Peyer's patch (tissue), 4 donors: ENCODE measurements around the gene RNF38. TPM values are rescaled to one million over a fixed set of nuclear protein-coding genes. Genes with fewer than 3 reads are reported as not detected.

Experiments
- DNase-seq, 3 donors: peaks; one replicate each; pipeline ENCODE4 v3.0.0-alpha.2; 2017 to 2019
- H3K27ac ChIP-seq, 4 donors: fragments of 200-600 bp; sonication (generic); one replicate each; pipeline ENCODE4 v1.5.1; 2016 to 2019
- H3K27me3 ChIP-seq, 2 donors: fragments of 200-600 bp; sonication (generic); one replicate each; pipeline ENCODE4 v1.5.1; 2019
- H3K36me3 ChIP-seq, 3 donors: fragments of 200-600 bp; sonication (generic); one replicate each; pipeline ENCODE4 v1.5.1; 2016 to 2019
- H3K4me1 ChIP-seq, 4 donors: fragments of 200-600 bp; sonication (generic); one replicate each; pipeline ENCODE4 v1.5.1; 2016 to 2019
- H3K4me3 ChIP-seq, 4 donors: fragments of 200-600 bp; sonication (generic); 1 replicate in 3 of 4; 2 replicates in 1 of 4; pipeline ENCODE4 v1.5.1; 2016 to 2019; ENCODE audit warnings: mild to moderate bottlenecking in 1 of 4
- H3K9me3 ChIP-seq, 4 donors: fragments of 200-600 bp; sonication (generic); one replicate each; pipeline ENCODE4 v1.5.1; 2016 to 2019; ENCODE audit warnings: mild to moderate bottlenecking in 1 of 4
- POLR2A ChIP-seq, 2 donors: fragments of 450-650 bp; IDR thresholded peaks; one replicate each; pipeline ENCODE4 v1.5.1; 2017; ENCODE audit warnings: antibody characterized with exemption in 2 of 2, mild to moderate bottlenecking in 2 of 2, moderate library complexity in 2 of 2
- total RNA-seq, 4 donors: library from RNA; depleted of rRNA; stranded (reverse); fragments of >200 nt; gene quantifications; one replicate each; pipeline ENCODE4 v1.1.0, GENCODE V29; 2016
- TF ChIP-seq, protein P1 (sequence below), 6 experiments: fragments of 450-650 bp in 4 of 6; fragments of 200-600 bp in 2 of 6; sonication (generic) in 1 of 6; IDR thresholded peaks; one replicate each; pipeline ENCODE4 v1.5.1; 2017 to 2019; ENCODE audit warnings: antibody characterized with exemption in 6 of 6, mild to moderate bottlenecking in 3 of 6, moderate library complexity in 1 of 6

Gene RNF38
- total RNA-seq, 4 donors from 2014 or later, result 16.5 to 23.9 (median 20.6) TPM

DNA sequence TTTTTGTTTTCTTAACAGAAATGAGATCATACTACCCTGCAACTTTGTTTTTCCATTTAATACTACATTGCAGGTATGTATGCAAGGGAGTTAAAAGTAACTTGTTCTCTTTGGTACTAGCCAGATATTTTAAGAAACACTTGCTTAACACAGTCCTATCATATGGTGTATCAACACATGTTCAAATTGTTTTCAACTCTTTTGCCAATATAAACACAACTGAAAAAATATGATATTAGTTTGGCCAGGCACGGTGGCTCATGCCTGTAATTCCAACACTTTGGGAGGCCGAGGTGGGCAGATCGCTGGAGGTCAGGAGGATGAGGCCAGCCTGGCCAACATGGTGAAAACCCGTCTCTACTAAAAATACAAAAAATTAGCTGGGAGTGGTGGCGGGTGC, 41.6 kb downstream of the RNF38 start:
- H3K9me3 ChIP-seq, result no peaks in the 10 kb centered on the region
- no peak overlapping the region for H3K27ac ChIP-seq
- TF ChIP-seq POLR2A (IDR thresholded peaks at IDR 0.05), result no peak
- TF ChIP-seq, protein P1, sequence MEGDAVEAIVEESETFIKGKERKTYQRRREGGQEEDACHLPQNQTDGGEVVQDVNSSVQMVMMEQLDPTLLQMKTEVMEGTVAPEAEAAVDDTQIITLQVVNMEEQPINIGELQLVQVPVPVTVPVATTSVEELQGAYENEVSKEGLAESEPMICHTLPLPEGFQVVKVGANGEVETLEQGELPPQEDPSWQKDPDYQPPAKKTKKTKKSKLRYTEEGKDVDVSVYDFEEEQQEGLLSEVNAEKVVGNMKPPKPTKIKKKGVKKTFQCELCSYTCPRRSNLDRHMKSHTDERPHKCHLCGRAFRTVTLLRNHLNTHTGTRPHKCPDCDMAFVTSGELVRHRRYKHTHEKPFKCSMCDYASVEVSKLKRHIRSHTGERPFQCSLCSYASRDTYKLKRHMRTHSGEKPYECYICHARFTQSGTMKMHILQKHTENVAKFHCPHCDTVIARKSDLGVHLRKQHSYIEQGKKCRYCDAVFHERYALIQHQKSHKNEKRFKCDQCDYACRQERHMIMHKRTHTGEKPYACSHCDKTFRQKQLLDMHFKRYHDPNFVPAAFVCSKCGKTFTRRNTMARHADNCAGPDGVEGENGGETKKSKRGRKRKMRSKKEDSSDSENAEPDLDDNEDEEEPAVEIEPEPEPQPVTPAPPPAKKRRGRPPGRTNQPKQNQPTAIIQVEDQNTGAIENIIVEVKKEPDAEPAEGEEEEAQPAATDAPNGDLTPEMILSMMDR (IDR thresholded peaks at IDR 0.05), result no peak
- H3K36me3 ChIP-seq, result peaks cover 0 to 35% (median 0%) of the 10 kb centered on the region in 3 donors
- H3K4me3 ChIP-seq, result no peak overlapping the region
- no peak for DNase-seq
- H3K4me1 ChIP-seq, result no peaks in the 10 kb centered on the region
- H3K27me3 ChIP-seq, result no peaks in the 10 kb centered on the region

DNA sequence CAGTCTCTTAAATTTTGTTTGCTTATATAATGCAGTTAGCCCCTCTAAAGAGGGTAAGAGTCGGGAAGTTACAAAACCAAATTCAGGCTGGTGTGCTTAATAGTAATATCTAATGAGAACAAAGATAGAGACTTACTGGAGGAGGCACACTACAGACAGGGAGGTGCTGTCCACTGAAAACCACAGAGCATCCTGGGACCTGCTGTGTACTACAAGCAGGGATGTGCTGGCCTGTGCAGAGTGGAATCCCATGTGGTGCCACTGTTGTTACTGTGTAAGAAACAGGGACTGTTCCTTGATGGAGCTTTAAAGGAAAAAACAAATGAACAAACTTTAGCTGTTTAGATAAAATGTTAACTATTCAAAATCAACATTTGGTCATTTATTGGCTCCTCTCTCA, 42.4 kb downstream of the RNF38 start:
- H3K27me3 ChIP-seq, result no peaks in the 10 kb centered on the region
- H3K36me3 ChIP-seq, result peaks cover 0 to 43% (median 0%) of the 10 kb centered on the region in 3 donors

DNA sequence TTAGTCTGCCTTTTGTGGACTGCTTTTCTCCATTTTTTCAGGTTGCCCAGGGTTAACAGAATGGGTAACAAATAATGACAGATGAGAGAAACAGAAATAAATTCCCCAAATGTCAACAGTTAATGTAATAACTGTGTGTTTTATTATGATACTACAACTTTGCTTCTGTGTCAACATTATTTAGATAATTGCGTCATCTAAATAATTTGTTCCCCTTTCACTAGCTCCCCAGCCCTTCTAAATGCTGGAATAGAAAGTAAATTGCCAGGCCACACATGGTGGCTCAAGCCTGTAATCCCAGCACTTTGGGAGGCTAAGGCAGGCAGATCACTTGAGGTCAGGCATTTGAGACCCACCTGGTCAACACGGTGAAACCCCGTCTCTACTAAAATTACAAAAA, 53.5 kb downstream of the RNF38 start:
- H3K36me3 ChIP-seq, result peaks cover 0 to 77% (median 0%) of the 10 kb centered on the region in 3 donors
- H3K27me3 ChIP-seq, result no peaks in the 10 kb centered on the region
- H3K27ac ChIP-seq, result no peak overlapping the region
- no peaks in the 10 kb centered on the region for H3K4me1 ChIP-seq
- H3K9me3 ChIP-seq, result no peaks in the 10 kb centered on the region
- no peak for TF ChIP-seq POLR2A (IDR thresholded peaks at IDR 0.05)
- TF ChIP-seq, protein P1 (IDR thresholded peaks at IDR 0.05), result no peak
- H3K4me3 ChIP-seq, result no peak overlapping the region
- DNase-seq, result no peak

More for the DNA sequence above, 42.4 kb downstream of the RNF38 start:
- no peak for DNase-seq
- Histone ChIP-seq H3K27ac (no peak overlapping the region), H3K4me1 (no peaks in the 10 kb centered on the region), H3K4me3 (no peak overlapping the region), H3K9me3 (no peaks in the 10 kb centered on the region)
- TF ChIP-seq, protein P1 (IDR thresholded peaks at IDR 0.05), result no peak
- TF ChIP-seq POLR2A (IDR thresholded peaks at IDR 0.05), result no peak

DNA sequence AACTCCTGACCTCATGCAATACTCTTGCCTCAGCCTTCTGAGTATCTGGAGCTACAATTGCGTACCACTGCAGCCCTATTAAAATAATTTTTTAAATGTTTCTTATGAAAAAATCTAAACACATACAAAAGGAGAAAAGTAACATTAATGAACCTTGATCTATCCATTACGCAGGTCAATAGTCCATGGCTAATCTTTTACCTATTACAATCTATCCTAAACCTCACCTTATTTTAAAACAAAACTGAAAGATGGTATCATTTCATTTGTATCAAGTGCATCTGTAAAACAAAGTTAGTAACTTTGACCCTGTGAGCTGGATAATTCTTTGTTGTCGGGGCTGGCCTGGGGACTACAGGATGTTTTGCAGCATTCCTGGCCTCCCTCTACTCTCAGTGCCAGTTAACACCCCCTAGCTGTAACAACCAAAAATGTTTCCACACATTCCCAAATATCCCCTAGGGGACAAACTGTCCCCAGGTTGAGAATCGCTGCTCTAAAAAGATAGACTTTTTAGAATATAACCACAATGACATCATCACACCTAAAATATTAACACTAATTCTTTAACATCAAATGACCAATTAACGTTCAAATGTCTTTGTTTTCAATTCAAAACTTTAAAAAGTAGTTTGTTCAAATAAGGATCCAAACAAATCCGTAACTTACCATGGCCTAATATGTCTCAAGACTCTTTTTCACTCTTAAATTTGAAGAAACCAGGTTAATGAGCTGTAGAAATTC, 54.8 kb downstream of the RNF38 start:
- TF ChIP-seq, protein P1 (IDR thresholded peaks at IDR 0.05), result no peak
- Histone ChIP-seq H3K4me3 (no peak overlapping the region), H3K27me3 (no peaks in the 10 kb centered on the region), H3K27ac (no peak overlapping the region), H3K4me1 (no peaks in the 10 kb centered on the region), H3K9me3 (no peaks in the 10 kb centered on the region), H3K36me3 (peaks cover 0 to 77% (median 0%) of the 10 kb centered on the region in 3 donors)
- no peak for DNase-seq

DNA sequence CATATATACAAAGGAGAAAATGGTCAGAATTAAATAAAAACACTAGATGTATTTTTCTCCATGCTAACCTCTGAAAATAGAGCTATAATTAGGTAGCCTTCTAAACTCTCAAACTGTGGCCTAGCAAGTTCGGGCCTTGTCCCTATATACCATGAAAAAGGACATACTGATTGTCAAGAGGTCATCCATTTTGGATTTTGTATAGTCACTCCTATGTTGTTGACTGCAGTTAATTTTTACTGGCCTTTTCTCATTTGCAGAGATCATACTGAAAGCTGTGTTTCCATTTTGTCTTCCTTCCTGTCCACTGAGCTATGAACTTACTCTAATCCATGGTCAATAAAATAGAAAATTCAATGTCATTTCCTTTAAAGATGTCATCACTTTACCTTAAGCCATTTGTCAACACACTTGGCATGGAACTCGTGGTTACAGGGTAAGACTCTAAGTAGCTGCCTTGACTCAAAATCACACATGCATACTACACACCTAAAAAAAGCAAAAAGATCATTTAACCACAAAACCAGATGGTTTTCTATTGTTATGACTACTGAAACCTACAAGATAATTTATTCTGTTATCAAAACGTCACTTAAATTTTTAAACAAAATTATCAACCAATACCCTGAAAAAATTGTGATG, 58.0 kb downstream of the RNF38 start:
- TF ChIP-seq, protein P1 (IDR thresholded peaks at IDR 0.05), result no peak
- TF ChIP-seq POLR2A (IDR thresholded peaks at IDR 0.05), result no peak
- H3K4me1 ChIP-seq, result no peaks in the 10 kb centered on the region
- no peak for DNase-seq
- H3K9me3 ChIP-seq, result no peaks in the 10 kb centered on the region
- no peak overlapping the region for H3K4me3 ChIP-seq
- H3K36me3 ChIP-seq, result peaks cover 0 to 64% (median 0%) of the 10 kb centered on the region in 3 donors
- no peaks in the 10 kb centered on the region for H3K27me3 ChIP-seq
- H3K27ac ChIP-seq, result no peak overlapping the region
